NCI-H1436 (cell line): ENCODE results near the gene SOS1.
A peak's percentile ranks its signal among the peaks of the same experiment; 100 is the strongest.
"Not testable (repeated sequence)": the region's sequence is repeated elsewhere in the genome, so short reads cannot be mapped to it uniquely, and the experiment has no call there.

ENCODE experiments used
- DNase-seq: peaks from one replicate; lab custom pipeline; 2025; lab: John Stamatoyannopoulos, UW

SOS1 gene

GRCh38 chr2:39138837-39139211 is 18.0 kb upstream of the SOS1 start:
- DNase-seq = no peak

GRCh38 chr2:39138187-39138836 is 17.5 kb upstream of the SOS1 start:
- not testable (repeated sequence) for DNase-seq

- DNase-seq = no peak
Measured at GRCh38 chr2:39136799-39137198, 15.9 kb upstream of the SOS1 start.

DNA sequence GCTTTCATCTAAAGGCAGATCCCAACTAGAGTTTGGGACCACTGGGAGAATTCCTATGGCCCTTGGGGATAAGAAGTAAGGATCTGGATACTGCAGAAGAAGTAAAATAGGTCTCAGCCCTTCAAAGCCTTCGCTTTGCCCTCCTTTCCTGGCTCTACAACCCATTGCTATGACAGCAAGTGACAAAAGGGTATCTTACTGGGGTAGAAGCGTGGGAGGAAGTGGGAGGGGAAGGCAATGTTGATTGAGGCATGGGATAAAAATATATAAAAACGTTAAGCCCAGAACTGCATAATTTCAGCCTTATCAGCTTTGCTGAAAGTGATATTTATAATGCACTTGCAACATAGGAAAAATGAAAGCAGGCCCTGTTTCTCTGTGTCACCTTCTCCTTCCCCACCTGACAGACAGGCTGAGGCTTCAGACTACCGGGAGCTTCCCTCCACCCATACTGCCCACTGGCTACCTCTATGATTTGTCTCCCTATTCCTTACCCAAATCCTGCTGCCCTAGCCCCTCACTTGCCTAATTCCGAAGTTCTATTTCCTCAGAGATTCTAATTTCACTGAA is 14.9 kb upstream of the SOS1 start:
- DNase-seq = no peak

- DNase-seq = no peak
Measured at GRCh38 chr2:39133215-39133851, 12.5 kb upstream of the SOS1 start.

DNA sequence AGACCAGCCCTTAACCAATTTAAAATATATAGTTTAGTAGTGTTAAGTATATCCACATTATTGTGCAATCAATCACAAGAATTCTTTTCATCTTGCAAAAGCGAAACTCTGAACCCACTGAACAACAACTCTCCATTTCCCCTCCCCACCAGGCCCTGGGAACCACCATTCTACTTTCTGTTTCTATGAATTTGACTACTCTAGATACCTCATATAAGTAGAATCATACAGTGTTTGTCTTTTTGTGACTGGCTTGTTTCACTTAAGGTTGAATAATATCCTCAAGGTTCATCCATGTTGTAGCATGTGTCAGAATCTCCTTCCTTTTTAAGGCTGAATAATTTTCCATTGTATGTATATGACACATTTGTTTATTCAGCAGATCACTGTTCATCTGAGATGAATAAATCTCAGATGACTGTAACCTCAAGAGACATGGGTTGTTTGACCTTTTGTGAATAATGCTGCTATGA is 8.1 kb upstream of the SOS1 start:
- no peak for DNase-seq

- no peak for DNase-seq
Measured at GRCh38 chr2:39127973-39128372, 7.1 kb upstream of the SOS1 start.

DNA sequence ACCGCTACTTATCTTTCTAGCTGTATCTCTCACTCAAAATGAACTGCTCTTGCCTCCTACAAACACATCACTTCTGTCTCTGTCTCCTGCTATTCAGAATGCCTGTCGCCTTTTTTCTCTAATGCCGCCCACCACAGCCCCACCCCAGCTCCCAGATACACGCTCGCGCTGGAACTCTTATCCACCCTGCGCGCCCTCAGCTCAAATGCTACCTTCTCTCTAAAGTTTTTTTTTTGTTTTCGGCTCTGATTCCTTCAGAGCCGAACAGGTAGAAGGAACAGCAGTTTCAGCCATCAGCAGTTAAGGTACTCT is 3.9 kb upstream of the SOS1 start:
- DNase-seq = peak; percentile 3

DNA sequence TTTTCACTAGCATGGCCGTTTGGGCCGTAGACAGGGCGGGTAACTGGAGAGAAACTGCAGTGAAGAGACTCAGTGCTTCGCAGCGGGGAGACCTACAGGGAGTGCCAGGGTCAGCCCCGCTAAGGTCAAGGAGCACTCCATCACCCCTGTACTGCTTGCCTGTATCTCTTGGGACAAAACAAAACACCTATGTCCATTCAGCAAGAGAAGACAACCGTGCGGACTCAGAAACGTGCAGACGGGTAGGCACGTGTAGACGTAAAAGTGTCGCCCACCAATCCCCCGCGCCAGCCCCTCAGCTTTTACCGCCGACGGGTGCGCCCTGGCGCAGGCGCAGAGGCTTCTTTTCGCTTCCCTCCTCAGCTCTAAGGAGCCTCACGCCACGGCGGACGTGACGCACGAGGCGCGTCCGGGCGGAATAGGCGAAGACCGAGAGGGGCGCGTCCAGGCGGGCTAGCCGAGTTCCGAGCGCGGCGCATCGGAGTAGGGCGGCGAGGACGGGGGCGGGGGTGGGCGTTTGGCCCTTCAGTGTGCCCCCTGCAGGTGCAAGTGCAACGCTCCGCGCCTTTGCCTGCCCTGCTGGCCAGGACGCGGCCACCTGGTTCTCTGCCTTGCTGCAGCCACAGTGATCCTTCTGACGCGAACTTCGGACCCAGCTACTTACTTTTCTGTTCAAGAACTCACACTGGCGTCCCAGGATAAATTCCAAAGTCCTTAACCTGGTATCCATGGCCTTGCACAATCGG is 3.3 kb upstream of the SOS1 start:
- DNase-seq = peak; percentile 98

GRCh38 chr2:39123436-39123999 is 2.7 kb upstream of the SOS1 start:
- no peak for DNase-seq

DNA sequence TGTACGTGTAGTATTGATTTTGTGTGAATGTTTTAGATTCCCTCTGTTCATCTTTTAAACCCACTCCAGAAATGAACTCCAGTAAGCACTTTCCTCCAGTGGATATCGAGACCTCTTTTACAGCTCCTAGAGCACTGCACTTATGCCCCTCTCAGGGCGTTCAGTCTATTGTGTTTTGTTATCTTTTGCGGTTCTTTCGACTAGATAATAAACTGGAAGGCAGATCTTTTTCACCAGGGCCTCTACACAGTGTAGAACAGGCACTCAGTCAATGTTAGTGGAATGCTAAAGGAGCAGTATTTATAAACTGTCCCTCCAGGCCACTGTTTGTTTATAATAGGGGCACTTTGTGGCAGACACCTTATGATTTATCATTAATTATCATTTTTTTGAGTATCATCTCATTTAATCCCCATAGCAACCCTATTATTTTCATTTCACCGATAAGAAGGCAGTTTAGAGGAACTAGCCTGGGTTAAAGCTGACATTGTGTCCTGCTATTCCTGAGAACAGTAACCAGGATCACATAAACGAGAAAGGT is 742 bp upstream of the SOS1 start:
- DNase-seq = no peak

DNA sequence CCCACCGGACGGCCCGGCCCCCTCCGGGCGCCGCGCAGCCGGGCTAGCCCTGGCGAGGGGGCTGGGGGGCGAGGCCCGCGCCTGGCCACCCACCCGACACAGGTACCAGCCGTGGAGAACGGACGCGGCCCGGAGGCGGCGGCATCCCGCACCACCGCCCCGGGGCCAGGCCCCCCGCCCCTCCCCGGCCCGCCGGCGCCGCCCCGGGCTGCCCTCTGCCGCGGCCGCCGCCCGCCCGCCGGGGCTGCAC is 405 bp downstream of the SOS1 start:
- DNase-seq = no peak

DNA sequence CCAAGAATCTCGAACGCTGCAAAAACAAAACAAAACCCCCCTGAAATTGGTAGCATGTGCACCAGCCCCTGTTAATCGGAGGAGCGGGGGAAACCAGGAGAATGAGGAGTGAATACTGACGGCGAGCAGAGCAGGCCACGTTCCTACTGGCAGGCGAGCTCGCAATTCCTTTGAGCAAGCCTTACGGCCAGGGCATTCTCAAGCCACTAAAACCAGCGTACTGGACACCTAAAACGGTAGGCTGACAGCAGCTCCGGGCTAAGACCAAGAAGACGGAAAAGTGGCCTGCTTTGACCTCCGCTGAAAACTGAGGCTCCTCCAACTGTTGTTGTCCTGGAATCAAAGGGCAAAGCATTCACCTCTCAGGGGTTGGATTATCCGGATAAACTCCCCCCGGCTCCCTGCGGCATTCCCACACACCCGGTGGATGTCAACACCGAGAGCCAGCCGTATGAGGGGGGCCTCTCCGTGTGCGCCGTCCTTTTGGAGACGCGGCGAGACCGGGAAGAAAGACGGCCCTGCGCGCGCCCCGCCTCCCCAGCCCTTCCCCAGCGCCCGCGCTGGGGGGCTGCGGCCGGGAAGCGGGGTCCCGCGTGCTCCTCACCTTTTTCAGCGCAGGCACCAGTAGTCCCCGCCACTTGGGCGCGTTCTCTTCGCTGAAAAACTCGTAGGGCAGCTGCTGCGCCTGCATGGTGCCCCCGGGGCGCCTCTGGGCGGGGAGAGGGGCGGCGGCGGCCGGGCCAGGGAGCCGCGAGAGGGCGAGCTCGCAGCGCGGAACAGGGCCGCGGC is 925 bp downstream of the SOS1 start:
- DNase-seq = peak; percentile 23

DNA sequence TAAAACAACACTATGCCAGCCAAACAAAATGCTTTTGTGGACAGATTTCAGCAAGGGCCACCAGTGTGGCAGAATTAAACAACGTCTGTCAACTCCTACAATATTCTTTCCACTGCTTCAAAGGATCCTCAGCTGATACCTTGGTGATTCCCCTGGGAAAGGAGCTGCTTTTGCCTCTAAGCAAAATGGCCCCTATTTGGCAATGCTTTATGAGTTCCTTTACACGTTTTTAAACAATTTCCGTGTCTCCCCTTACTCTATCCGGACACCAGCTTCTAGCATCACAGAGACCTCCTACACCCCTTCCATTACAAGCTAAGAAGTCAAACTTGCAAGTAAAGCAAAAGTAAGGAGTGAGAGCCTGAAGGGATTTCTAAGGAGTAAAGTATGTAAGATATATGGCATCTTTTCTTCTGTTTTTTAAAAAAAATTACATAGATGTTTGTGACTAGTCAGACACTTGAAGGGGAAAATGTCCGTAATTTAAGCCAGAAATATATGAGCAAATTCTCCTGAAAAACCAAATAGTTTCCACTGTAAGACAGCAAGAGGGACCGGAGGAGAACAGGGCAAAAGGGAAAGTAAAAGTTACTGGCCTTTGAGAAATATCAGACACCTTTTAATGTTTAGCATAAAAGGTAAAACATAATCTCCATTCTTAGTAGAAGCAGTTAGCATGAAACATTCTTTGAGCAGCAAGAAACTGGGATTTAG is 1.9 kb downstream of the SOS1 start:
- DNase-seq = peak; percentile 2

GRCh38 chr2:39115556-39115955 is 5.3 kb downstream of the SOS1 start:
- no peak for DNase-seq

DNA sequence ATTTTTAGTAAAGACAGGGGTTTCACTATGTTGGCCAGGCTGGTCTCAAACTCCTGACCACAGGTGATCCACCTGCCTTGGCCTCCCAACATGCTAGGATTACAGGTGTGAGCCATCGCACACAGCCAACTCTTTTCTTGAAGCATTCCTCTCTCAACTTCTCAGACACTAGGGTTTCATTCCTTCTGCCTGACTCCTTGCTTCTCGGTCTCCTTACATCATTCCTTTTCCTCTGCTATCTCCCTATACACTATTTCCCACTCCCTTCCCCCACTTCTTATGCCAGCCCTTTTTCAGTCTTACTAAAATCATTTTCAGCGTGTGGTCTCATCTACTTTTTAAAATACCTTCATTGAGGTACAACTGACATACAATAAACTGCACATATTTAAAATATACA is 6.1 kb downstream of the SOS1 start:
- no peak for DNase-seq

DNA sequence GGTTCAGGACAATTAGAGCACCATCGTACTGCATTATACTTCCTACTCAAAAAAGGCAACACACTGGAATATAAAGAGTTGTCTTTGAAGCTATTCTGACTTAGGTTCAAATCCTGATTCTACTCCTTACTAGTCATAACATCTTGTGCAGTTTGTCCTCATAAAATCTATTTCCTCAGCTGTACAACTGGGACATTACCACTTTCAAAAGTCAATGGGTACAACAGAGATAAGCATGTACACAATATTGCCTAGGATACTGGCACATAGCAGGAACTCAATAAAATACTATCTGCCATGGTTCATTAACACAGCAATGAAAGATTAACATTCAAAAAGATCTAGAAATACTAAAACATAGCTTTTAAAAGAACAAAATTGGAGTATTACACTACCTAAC is 11.3 kb downstream of the SOS1 start:
- DNase-seq = no peak

GRCh38 chr2:39108377-39108776 is 12.5 kb downstream of the SOS1 start:
- DNase-seq = no peak

DNA sequence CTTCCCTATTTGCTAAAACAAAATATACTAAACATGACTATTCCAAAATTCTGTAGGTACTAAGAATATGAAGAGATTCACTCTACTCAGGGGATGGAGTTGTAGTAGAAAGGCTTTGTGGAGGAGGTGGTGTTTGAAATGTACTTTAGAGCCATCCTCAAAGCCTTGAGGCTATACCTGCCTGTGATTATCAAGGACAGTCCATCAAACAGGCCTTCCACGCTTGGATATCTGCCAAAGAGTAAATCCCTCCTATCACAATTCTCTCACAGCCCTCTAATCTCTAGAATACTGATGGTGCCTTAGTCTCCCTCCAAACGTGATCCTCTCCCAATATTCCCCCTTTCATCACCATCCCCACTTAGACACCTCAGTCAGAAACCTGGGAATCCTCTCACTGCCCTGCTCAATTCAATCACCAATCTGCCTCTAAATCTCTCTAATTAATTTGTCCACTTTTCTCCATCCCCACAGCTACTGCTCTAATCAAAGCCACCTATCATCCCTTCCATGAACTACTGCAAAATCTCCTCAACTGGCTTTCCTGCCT is 13.1 kb downstream of the SOS1 start:
- DNase-seq = no peak

- peak; percentile 54 for DNase-seq
Measured at GRCh38 chr2:39107156-39107555, 13.7 kb downstream of the SOS1 start.
